ENCODE results near the gene SPRY2.

SPRY2 gene

GRCh38 chr13:80341101-80341755 lies at the start of gene SPRY2:
Gene SPRY2, minus strand, starts transcription at chr13:80341126. Its CDS starts 3,421 bp downstream, at chr13:80337705.
- in situ Hi-C loops (cut with MboI; ENCODE audit: low sequenced_read_pairs): loop anchor here (10.0 kb wide), 1 partner anchor 114 kb away; no protein-coding TSS in a partner anchor

- in situ Hi-C loops (cut with MboI; ENCODE audit: low sequenced_read_pairs): no loop called here
Measured at GRCh38 chr13:80390338-80390737, 49.4 kb upstream of the SPRY2 start.

- in situ Hi-C loops (cut with MboI; ENCODE audit: low sequenced_read_pairs): no loop called here
Measured at GRCh38 chr13:80389073-80390038, 48.4 kb upstream of the SPRY2 start.

GRCh38 chr13:80388506-80388905 lies 47.6 kb upstream of the SPRY2 start:
- in situ Hi-C loops (cut with MboI; ENCODE audit: low sequenced_read_pairs): no loop called here

GRCh38 chr13:80386592-80386991 lies 45.7 kb upstream of the SPRY2 start:
- in situ Hi-C loops (cut with MboI; ENCODE audit: low sequenced_read_pairs): no loop called here

GRCh38 chr13:80386002-80386401 lies 45.1 kb upstream of the SPRY2 start:
- in situ Hi-C loops (cut with MboI; ENCODE audit: low sequenced_read_pairs): no loop called here

GRCh38 chr13:80382576-80382975 lies 41.6 kb upstream of the SPRY2 start:
- in situ Hi-C loops (cut with MboI; ENCODE audit: low sequenced_read_pairs): no loop called here

GRCh38 chr13:80379245-80379644 lies 38.3 kb upstream of the SPRY2 start:
- in situ Hi-C loops (cut with MboI; ENCODE audit: low sequenced_read_pairs): no loop called here

- in situ Hi-C loops (cut with MboI; ENCODE audit: low sequenced_read_pairs): no loop called here
Measured at GRCh38 chr13:80376554-80376953, 35.6 kb upstream of the SPRY2 start.

- in situ Hi-C loops (cut with MboI; ENCODE audit: low sequenced_read_pairs): no loop called here
Measured at GRCh38 chr13:80374901-80375300, 34.0 kb upstream of the SPRY2 start.

- in situ Hi-C loops (cut with MboI; ENCODE audit: low sequenced_read_pairs): no loop called here
Measured at GRCh38 chr13:80374444-80374843, 33.5 kb upstream of the SPRY2 start.

- in situ Hi-C loops (cut with MboI; ENCODE audit: low sequenced_read_pairs): no loop called here
Measured at GRCh38 chr13:80371840-80372509, 31.0 kb upstream of the SPRY2 start.

GRCh38 chr13:80367473-80367872 lies 26.5 kb upstream of the SPRY2 start:
- in situ Hi-C loops (cut with MboI; ENCODE audit: low sequenced_read_pairs): no loop called here

- in situ Hi-C loops (cut with MboI; ENCODE audit: low sequenced_read_pairs): no loop called here
Measured at GRCh38 chr13:80363890-80364503, 23.1 kb upstream of the SPRY2 start.

GRCh38 chr13:80362481-80362880 lies 21.6 kb upstream of the SPRY2 start:
- in situ Hi-C loops (cut with MboI; ENCODE audit: low sequenced_read_pairs): no loop called here

- in situ Hi-C loops (cut with MboI; ENCODE audit: low sequenced_read_pairs): no loop called here
Measured at GRCh38 chr13:80361883-80362327, 21.0 kb upstream of the SPRY2 start.

- in situ Hi-C loops (cut with MboI; ENCODE audit: low sequenced_read_pairs): no loop called here
Measured at GRCh38 chr13:80361298-80361697, 20.4 kb upstream of the SPRY2 start.

- in situ Hi-C loops (cut with MboI; ENCODE audit: low sequenced_read_pairs): no loop called here
Measured at GRCh38 chr13:80360453-80360800, 19.5 kb upstream of the SPRY2 start.

GRCh38 chr13:80359778-80360452 lies 19.0 kb upstream of the SPRY2 start:
- in situ Hi-C loops (cut with MboI; ENCODE audit: low sequenced_read_pairs): no loop called here

GRCh38 chr13:80359414-80359777 lies 18.5 kb upstream of the SPRY2 start:
- in situ Hi-C loops (cut with MboI; ENCODE audit: low sequenced_read_pairs): no loop called here

All from HL-60/S4 treated with phorbol 12-myristate 13-acetate at 8.2 ng/mL for 4 days and 3 days (cell line).